Right atrium auricular region (tissue), 2 donors: ENCODE measurements around the gene TOR1A. TPM values are rescaled to one million over a fixed set of nuclear protein-coding genes. Genes with fewer than 3 reads are reported as not detected.

Experiments
- DNase-seq: peaks from one replicate; pipeline ENCODE4 v3.0.0-alpha.2; 2019; ENCODE audit warnings: low spot score
- H3K27ac ChIP-seq, 2 donors: fragments of 200-600 bp; sonication (generic); 1 replicate in 1 of 2; 2 replicates in 1 of 2; pipeline ENCODE4 v1.5.1; 2016 to 2019
- H3K27me3 ChIP-seq, 2 donors: fragments of 200-600 bp; sonication (generic); one replicate each; pipeline versions ENCODE4 v1.5.1 to v1.6.0; 2017 to 2019
- H3K36me3 ChIP-seq: fragments of 200-600 bp; sonication (generic); one replicate; pipeline ENCODE4 v1.5.1; 2016
- H3K4me1 ChIP-seq, 2 donors: fragments of 200-600 bp; sonication (generic); one replicate each; pipeline versions ENCODE4 v1.5.1 to v1.6.0; 2017 to 2019
- H3K4me3 ChIP-seq, 2 donors: fragments of 200-600 bp; sonication (generic); 1 replicate in 1 of 2; 2 replicates in 1 of 2; pipeline ENCODE4 v1.5.1; 2017 to 2019; ENCODE audit warnings: mild to moderate bottlenecking in 1 of 2, moderate library complexity in 1 of 2
- H3K9me3 ChIP-seq, 2 donors: fragments of 200-600 bp; sonication (generic); one replicate each; pipeline ENCODE4 v1.5.1; 2019
- CTCF ChIP-seq, 2 donors: fragments of 200-600 bp; sonication (generic); IDR thresholded peaks; one replicate each; pipeline ENCODE4 v1.5.1; 2019; ENCODE audit warnings: antibody characterized with exemption in 2 of 2
- total RNA-seq, 2 donors: library from RNA; depleted of rRNA; stranded (reverse); fragments of >200 nt; gene quantifications; one replicate each; pipeline ENCODE4 v1.1.0, GENCODE V29; 2016

The TOR1A gene
- total RNA-seq, 2 donors from 2014 or later, result 16.1 to 31.9 TPM

DNA sequence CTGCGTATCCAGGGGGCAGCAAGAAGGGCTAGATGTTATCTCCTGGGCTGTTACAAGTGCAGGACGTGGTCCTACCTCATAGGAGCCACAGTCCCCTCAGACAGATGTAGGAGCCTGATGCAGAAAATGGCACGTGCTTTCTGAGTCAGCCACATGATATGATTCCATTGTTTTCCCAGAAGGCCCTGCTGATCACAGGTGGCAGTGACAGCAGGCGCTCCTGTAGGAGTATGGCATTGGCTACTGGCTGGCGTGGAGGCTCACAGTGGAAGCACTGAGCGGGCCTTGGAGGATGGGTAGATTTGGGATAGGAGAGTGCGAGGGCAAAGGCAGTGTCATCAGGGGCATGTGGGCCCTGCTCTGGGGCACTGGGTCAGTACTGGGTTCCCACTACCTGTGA is 33.3 kb upstream of the TOR1A start:
- Histone ChIP-seq H3K27me3 (no peaks in the 10 kb centered on the region), H3K9me3 (no peaks in the 10 kb centered on the region), H3K4me1 (no peaks in the 10 kb centered on the region), H3K36me3 (peaks cover 63% of the 10 kb centered on the region), H3K27ac (no peak overlapping the region), H3K4me3 (no peak overlapping the region)
- TF ChIP-seq CTCF (IDR thresholded peaks at IDR 0.05), result no peak
- DNase-seq, result no peak

GRCh38 chr9:129854588-129855110 is 30.7 kb upstream of the TOR1A start:
- Histone ChIP-seq H3K27me3 (no peaks in the 10 kb centered on the region), H3K9me3 (no peaks in the 10 kb centered on the region), H3K4me3 (no peak overlapping the region), H3K4me1 (no peaks in the 10 kb centered on the region), H3K36me3 (peaks cover 56% of the 10 kb centered on the region), H3K27ac (no peak overlapping the region)
- no peak for TF ChIP-seq CTCF (IDR thresholded peaks at IDR 0.05)
- DNase-seq, result no peak

DNA sequence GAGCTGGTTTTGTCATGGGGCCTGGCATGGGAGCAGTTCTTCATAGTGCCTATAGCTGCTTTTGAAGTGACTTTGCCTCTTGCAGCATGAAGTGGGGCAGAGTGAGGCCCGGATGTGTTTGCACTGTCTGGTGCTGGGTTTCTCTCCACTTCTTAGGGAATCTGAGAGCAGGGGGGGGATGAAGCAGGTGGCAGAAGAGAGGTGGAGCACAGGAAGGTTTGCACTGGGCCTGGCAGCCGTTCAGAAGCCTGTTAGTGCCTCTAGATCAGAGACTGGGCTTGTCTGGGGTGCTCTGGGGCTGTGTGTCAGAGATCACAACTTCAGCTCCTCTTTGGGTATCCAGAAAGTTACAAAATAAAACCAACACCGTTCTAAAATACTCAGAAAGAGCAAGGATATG is 29.7 kb upstream of the TOR1A start:
- H3K27ac ChIP-seq, result no peak overlapping the region
- no peaks in the 10 kb centered on the region for H3K9me3 ChIP-seq
- no peaks in the 10 kb centered on the region for H3K27me3 ChIP-seq
- peaks cover 52% of the 10 kb centered on the region for H3K36me3 ChIP-seq
- DNase-seq, result no peak
- TF ChIP-seq CTCF (IDR thresholded peaks at IDR 0.05), result no peak
- no peak overlapping the region for H3K4me3 ChIP-seq
- H3K4me1 ChIP-seq, result no peaks in the 10 kb centered on the region

DNA sequence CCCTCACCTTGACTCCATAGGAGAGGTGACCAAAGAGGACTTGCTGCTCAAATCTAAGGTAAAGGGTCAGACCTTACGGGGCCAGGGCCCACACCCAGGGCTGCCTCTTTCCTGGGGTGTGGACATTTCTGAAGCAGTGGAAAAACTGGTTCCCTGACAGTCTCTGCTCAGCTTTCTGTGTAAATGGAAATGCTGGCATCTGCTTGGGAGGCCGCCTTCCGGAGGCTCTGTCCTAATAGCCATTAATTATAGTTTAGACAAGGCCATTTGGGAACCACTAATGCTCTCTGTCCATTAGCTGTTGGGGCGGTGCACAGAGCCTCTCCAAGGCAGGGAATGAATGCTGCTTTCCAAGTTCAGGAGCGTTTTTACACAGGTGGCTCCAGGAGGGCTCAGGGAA is 28.6 kb upstream of the TOR1A start:
- no peak for DNase-seq
- no peak overlapping the region for H3K27ac ChIP-seq
- H3K4me1 ChIP-seq, result no peaks in the 10 kb centered on the region
- no peaks in the 10 kb centered on the region for H3K27me3 ChIP-seq
- H3K36me3 ChIP-seq, result peaks cover 42% of the 10 kb centered on the region
- H3K9me3 ChIP-seq, result no peaks in the 10 kb centered on the region
- no peak overlapping the region for H3K4me3 ChIP-seq
- TF ChIP-seq CTCF (IDR thresholded peaks at IDR 0.05), result no peak

DNA sequence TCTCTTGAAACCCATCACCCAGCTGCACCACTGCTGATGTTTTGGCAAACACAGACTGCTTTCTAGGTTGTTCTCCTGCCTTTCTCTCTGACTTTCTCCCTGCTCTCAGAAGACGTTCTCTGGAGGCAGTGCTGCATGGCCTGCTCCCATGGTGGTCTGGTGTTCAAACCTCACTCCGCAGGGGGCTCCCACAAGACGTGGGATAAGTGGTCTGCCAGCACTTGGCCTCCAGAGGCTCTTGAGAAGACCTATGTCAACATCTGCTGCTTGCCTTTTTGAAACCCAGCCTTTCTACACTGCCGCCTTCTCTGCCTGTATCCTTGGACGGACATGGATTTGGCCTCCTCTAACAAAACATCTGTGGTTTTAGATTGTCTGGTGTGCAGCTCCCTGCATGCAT is 27.9 kb upstream of the TOR1A start:
- peaks cover 39% of the 10 kb centered on the region for H3K36me3 ChIP-seq
- no peak overlapping the region for H3K4me3 ChIP-seq
- H3K9me3 ChIP-seq, result no peaks in the 10 kb centered on the region
- no peaks in the 10 kb centered on the region for H3K4me1 ChIP-seq
- no peaks in the 10 kb centered on the region for H3K27me3 ChIP-seq
- no peak for DNase-seq
- H3K27ac ChIP-seq, result no peak overlapping the region
- no peak for TF ChIP-seq CTCF (IDR thresholded peaks at IDR 0.05)

DNA sequence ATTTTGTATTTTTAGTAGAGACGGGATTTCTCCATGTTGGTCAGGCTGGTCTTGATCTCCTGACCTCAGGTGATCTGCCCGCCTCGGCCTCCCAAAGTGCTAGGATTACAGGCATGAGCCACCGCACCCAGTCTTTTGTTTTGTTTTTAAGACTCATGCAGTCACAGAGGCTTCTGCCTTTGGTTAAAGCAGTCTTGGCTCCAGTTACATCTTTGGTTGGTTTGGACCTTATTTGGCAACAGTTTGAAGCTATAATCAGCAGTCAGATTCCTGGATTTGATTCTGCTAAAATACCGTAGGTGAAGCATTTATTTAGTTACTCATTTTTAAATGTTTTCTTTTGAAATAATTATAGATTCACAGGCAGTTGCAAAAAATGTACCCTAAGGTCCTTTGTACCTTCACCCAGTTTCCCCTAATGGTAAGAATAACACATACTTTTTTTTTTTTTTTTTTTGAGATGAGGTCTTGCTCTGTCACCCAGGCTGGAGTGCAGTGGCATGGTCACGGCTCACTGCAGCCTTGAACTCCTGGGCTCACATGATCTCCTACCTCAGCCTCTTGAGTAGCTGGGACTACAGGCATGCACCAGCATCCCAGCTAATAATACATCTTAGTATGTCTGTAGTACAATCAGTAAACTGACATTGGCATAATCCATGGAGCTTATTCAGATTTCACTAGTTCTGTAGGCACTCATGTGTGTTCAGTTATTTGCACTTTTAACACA is 27.1 kb upstream of the TOR1A start:
- Histone ChIP-seq H3K4me3 (no peak overlapping the region), H3K36me3 (peaks cover 39% of the 10 kb centered on the region), H3K27ac (no peak overlapping the region), H3K9me3 (no peaks in the 10 kb centered on the region), H3K27me3 (no peaks in the 10 kb centered on the region), H3K4me1 (no peaks in the 10 kb centered on the region)
- no peak for TF ChIP-seq CTCF (IDR thresholded peaks at IDR 0.05)
- DNase-seq, result no peak
